MCF 10A (cell line): ENCODE data around the gene SORBS2. TPM values are rescaled to one million over a fixed set of nuclear protein-coding genes. Genes with fewer than 3 reads are reported as not detected.

ENCODE experiments used
- BruUV-seq: library from RNA; stranded (reverse); fragments of 400-500 nt; replicated peaks from 2 replicates; lab custom pipeline; 2021; lab: Mats Ljungman, UMichigan
- CTCF ChIA-PET: fragments of 300-600 bp; sonication (Branson Sonifier 250); formaldehyde crosslinking; extraction: SDS; loops from one replicate; lab custom pipeline; 2021; ENCODE audit warnings: antibody characterized with exemption, inconsistent platforms; lab: Yijun Ruan, JAX
- POLR2A ChIA-PET: fragments of 300-600, 350-650 bp; sonication (Branson Sonifier 250); formaldehyde crosslinking; extraction: SDS; loops from one replicate; lab custom pipeline; 2020; ENCODE audit warnings: antibody characterized with exemption, inconsistent platforms; lab: Yijun Ruan, JAX
- DNase-seq: peaks from one replicate; pipeline ENCODE4 v3.0.0-alpha.2; 2018; ENCODE audit not compliant: unreplicated experiment
- H3K27ac Mint-ChIP-seq: one replicate; pipeline ENCODE4 v1.8.0; 2022; ENCODE audit warnings: mild to moderate bottlenecking, low read depth, mixed read lengths; ENCODE audit not compliant: unreplicated experiment
- H3K27me3 Mint-ChIP-seq: one replicate; pipeline ENCODE4 v1.8.0; 2022; ENCODE audit warnings: mixed read lengths; ENCODE audit not compliant: insufficient read depth, unreplicated experiment
- H3K36me3 Mint-ChIP-seq: one replicate; pipeline ENCODE4 v1.8.0; 2022; ENCODE audit warnings: mild to moderate bottlenecking, moderate library complexity, mixed read lengths; ENCODE audit not compliant: insufficient read depth, unreplicated experiment
- H3K4me1 Mint-ChIP-seq: one replicate; pipeline ENCODE4 v1.8.0; 2022; ENCODE audit warnings: mixed read lengths; ENCODE audit not compliant: insufficient read depth, unreplicated experiment
- H3K4me3 Mint-ChIP-seq: one replicate; pipeline ENCODE4 v1.8.0; 2022; ENCODE audit warnings: mild to moderate bottlenecking, moderate library complexity, mixed read lengths; ENCODE audit not compliant: unreplicated experiment
- H3K9me3 Mint-ChIP-seq: one replicate; pipeline ENCODE4 v1.8.0; 2022; ENCODE audit warnings: mixed read lengths; ENCODE audit not compliant: unreplicated experiment
- intact Hi-C: fragments of 100-400 bp; cut with micrococcal nuclease; formaldehyde crosslinking; loops from 2 replicates; pipeline ENCODE4 v1.14.1; 2022
- total RNA-seq: library from RNA; stranded (reverse); gene quantifications from 2 replicates; pipeline ENCODE4 v1.2.3, GENCODE V29; 2022
- TF ChIP-seq, protein P1 (sequence below): fragments of 200-600 bp; IDR thresholded peaks from one replicate; pipeline ENCODE4 v1.8.0; 2022; ENCODE audit warnings: antibody characterized with exemption, mild to moderate bottlenecking; ENCODE audit not compliant: unreplicated experiment

Gene SORBS2
- total RNA-seq, 1 experiment from 2014 or later = 19.3 TPM

DNA sequence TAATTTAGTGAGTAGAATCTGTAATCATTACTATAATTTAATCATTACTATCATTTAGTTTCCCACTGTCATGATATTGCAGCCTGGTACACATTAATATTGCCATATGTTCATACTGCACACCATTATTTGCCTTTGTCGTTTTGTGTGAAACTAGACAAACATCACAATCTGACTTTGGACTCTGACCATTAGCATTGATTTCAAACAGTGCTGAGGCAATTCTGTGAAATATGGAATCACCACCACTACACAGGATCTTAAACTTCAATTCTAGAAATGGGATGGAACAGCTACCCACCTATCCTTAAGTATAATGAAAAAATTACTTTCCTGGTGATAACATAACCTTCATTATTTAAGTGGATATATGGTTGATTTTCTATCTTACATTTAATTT is 98.3 kb downstream of the SORBS2 start:
- peak overlapping the region; percentile 75 for H3K27ac Mint-ChIP-seq
- ChIA-PET CTCF (interaction anchor here (0.6 kb wide), 1 partner anchor 49 kb away, joined by 6 read pairs; no protein-coding TSS in a partner anchor), POLR2A (interaction anchor here (0.6 to 5.8 kb wide), 5 partner anchors 8 to 289 kb away, joined by 4 to 52 read pairs (median 41); partner anchors contain the start of gene SORBS2)
- H3K27me3 Mint-ChIP-seq = no peaks in the 10 kb centered on the region
- intact Hi-C loops = no loop called here
- no peak for DNase-seq
- H3K9me3 Mint-ChIP-seq = peaks cover 7% of the 10 kb centered on the region
- H3K36me3 Mint-ChIP-seq = peaks cover 5% of the 10 kb centered on the region
- TSS peak; percentile 83 for BruUV-seq
- TF ChIP-seq, protein P1, sequence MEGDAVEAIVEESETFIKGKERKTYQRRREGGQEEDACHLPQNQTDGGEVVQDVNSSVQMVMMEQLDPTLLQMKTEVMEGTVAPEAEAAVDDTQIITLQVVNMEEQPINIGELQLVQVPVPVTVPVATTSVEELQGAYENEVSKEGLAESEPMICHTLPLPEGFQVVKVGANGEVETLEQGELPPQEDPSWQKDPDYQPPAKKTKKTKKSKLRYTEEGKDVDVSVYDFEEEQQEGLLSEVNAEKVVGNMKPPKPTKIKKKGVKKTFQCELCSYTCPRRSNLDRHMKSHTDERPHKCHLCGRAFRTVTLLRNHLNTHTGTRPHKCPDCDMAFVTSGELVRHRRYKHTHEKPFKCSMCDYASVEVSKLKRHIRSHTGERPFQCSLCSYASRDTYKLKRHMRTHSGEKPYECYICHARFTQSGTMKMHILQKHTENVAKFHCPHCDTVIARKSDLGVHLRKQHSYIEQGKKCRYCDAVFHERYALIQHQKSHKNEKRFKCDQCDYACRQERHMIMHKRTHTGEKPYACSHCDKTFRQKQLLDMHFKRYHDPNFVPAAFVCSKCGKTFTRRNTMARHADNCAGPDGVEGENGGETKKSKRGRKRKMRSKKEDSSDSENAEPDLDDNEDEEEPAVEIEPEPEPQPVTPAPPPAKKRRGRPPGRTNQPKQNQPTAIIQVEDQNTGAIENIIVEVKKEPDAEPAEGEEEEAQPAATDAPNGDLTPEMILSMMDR = no peak
- H3K4me3 Mint-ChIP-seq = no peak overlapping the region
- H3K4me1 Mint-ChIP-seq = peaks cover 51% of the 10 kb centered on the region

DNA sequence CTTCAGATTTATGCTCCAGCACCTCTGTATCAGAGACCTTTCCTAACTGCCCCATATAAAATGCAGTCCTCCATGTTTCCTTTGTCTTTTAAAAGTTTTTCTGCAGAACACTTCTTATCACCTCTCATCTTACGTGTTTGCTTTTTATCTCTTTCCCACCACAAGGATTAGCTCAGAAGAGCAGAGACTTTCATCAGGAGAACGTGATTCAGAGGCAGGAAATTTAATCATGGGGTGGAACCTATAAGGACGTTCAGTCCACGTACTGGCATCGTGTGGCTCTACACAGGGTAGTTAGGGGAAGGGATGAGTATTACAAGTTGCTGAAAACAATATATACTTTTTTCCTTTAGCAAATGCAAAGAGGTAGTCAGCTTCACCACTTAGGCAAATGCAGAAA is 98.7 kb downstream of the SORBS2 start:
- peak; percentile 60 for DNase-seq
- ChIA-PET POLR2A (interaction anchor here (0.6 to 5.8 kb wide), 8 partner anchors 9 to 356 kb away, joined by 3 to 52 read pairs (median 6); partner anchors contain the start of gene SORBS2), CTCF (interaction anchor here (1.0 to 1.5 kb wide), 3 partner anchors 11 to 324 kb away, joined by 4 to 6 read pairs (median 6); no protein-coding TSS in a partner anchor)
- TF ChIP-seq, protein P1 = no peak
- H3K9me3 Mint-ChIP-seq = peaks cover 7% of the 10 kb centered on the region
- H3K27me3 Mint-ChIP-seq = no peaks in the 10 kb centered on the region
- intact Hi-C loops = no loop called here
- peaks cover 5% of the 10 kb centered on the region for H3K36me3 Mint-ChIP-seq
- H3K4me1 Mint-ChIP-seq = peaks cover 50% of the 10 kb centered on the region
- no TSS peak for BruUV-seq
- peak overlapping the region; percentile 75 for H3K27ac Mint-ChIP-seq
- H3K4me3 Mint-ChIP-seq = peak overlapping the region; percentile 32

DNA sequence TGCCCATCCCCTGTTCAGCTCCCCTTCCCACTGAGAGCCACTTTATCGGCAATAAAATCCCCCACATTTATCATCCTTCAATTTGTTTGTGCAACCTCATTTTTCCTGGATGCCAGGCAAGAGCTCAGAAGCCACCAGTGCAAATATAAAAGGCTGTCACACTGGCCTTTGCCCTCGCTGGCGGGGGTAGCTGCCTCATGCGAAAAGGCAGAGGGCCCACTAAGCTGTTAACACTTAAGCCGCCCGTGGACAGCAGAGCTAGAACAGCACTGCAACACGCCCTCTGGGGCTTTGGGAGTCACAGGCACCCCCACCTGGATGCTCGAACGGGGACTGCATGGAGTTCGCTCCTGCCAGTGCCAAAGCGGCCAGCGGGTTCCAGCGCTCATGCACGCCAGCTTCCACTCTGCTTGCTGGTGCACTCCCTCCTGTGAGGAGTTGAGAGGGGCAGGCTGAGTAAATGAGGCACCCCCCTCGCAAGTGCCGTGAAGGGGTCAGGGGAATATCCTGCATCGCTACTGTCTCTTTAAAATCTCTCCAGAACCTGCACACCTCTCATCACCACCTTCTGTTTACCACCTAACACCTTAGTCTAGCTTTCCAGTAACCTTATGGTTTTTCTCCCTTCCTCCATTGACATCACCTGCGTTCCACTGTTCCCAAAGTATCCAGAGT is 99.5 kb downstream of the SORBS2 start:
- POLR2A ChIA-PET = interaction anchor here (0.9 to 5.8 kb wide), 8 partner anchors 9 to 357 kb away, joined by 3 to 52 read pairs (median 15); partner anchors contain the start of gene SORBS2

DNA sequence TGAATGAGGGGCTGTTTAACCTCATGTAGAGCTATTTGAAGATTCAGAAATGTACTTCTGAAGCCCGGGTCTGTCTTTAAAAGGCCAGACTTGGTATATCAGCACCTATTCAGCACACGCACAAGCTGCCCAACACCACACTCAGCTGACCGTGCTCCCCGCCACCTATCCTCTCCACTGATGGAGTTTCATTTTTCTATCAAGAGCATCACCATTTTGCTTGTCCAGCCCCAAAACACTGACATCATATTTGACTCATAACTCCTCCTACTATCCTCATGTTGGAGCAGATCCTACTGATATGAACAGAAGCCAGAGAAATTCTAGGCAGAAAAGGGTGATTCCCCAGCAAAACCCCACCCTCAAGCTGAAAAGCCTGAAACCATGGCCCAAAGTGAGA is 100.3 kb downstream of the SORBS2 start:
- POLR2A ChIA-PET = interaction anchor here (0.7 to 5.8 kb wide), 8 partner anchors 10 to 99 kb away, joined by 3 to 52 read pairs (median 17); partner anchors contain the start of gene SORBS2
- DNase-seq = peak; percentile 60
- H3K36me3 Mint-ChIP-seq = peaks cover 5% of the 10 kb centered on the region
- intact Hi-C loops = no loop called here
- peaks cover 7% of the 10 kb centered on the region for H3K9me3 Mint-ChIP-seq
- H3K4me1 Mint-ChIP-seq = peaks cover 60% of the 10 kb centered on the region
- CTCF ChIA-PET = interaction anchor here (1.5 kb wide), 1 partner anchor 326 kb away, joined by 6 read pairs; no protein-coding TSS in a partner anchor
- BruUV-seq = no TSS peak
- no peaks in the 10 kb centered on the region for H3K27me3 Mint-ChIP-seq
- peak overlapping the region; percentile 42 for H3K4me3 Mint-ChIP-seq
- TF ChIP-seq, protein P1 = no peak
- H3K27ac Mint-ChIP-seq = peak overlapping the region; percentile 75

More for the DNA sequence above, 99.5 kb downstream of the SORBS2 start:
- intact Hi-C loops = no loop called here
- no peak overlapping the region for H3K4me3 Mint-ChIP-seq
- H3K27ac Mint-ChIP-seq = peak overlapping the region; percentile 75
- BruUV-seq = no TSS peak
- H3K4me1 Mint-ChIP-seq = peaks cover 58% of the 10 kb centered on the region
- TF ChIP-seq, protein P1 = no peak
- no peak for DNase-seq
- peaks cover 5% of the 10 kb centered on the region for H3K36me3 Mint-ChIP-seq
- H3K9me3 Mint-ChIP-seq = peaks cover 7% of the 10 kb centered on the region
- CTCF ChIA-PET = interaction anchor here (1.0 to 1.5 kb wide), 3 partner anchors 12 to 325 kb away, joined by 4 to 6 read pairs (median 6); no protein-coding TSS in a partner anchor
- no peaks in the 10 kb centered on the region for H3K27me3 Mint-ChIP-seq
